ENCODE measurements around the gene NDUFS7.
"Not testable (repeated sequence)": the region's sequence is repeated elsewhere in the genome, so short reads cannot be mapped to it uniquely, and the experiment has no call there.

The NDUFS7 gene

GRCh38 chr19:1429750-1430149 is 46.0 kb downstream of the NDUFS7 start:
- Mint-ChIP-seq H3K36me3 (ENCODE audit: low read depth) (peaks cover 100% of the 10 kb centered on the region), H3K27me3 (no peaks in the 10 kb centered on the region), H3K27ac (no peak overlapping the region), H3K4me1 (ENCODE audit: low read depth) (peaks cover 5% of the 10 kb centered on the region), H3K9me3 (no peaks in the 10 kb centered on the region), H3K4me3 (no peak overlapping the region)
- intact Hi-C loops (cut with micrococcal nuclease), result no loop called here

GRCh38 chr19:1430246-1430645 is 46.5 kb downstream of the NDUFS7 start:
- H3K27ac Mint-ChIP-seq, result no peak overlapping the region
- H3K4me3 Mint-ChIP-seq, result no peak overlapping the region
- H3K4me1 Mint-ChIP-seq (ENCODE audit: low read depth), result peaks cover 8% of the 10 kb centered on the region
- no peaks in the 10 kb centered on the region for H3K27me3 Mint-ChIP-seq
- H3K36me3 Mint-ChIP-seq (ENCODE audit: low read depth), result peaks cover 100% of the 10 kb centered on the region
- no peaks in the 10 kb centered on the region for H3K9me3 Mint-ChIP-seq
- intact Hi-C loops (cut with micrococcal nuclease), result no loop called here

- Mint-ChIP-seq H3K27ac (peak overlapping the region; percentile 25), H3K4me1 (ENCODE audit: low read depth) (peaks cover 19% of the 10 kb centered on the region), H3K4me3 (no peak overlapping the region), H3K27me3 (no peaks in the 10 kb centered on the region), H3K9me3 (no peaks in the 10 kb centered on the region), H3K36me3 (ENCODE audit: low read depth) (peaks cover 91% of the 10 kb centered on the region)
- intact Hi-C loops (cut with micrococcal nuclease), result no loop called here
Measured at GRCh38 chr19:1431759-1432506, 48.2 kb downstream of the NDUFS7 start.

GRCh38 chr19:1432507-1432887 is 48.8 kb downstream of the NDUFS7 start:
- no peaks in the 10 kb centered on the region for H3K9me3 Mint-ChIP-seq
- peak overlapping the region; percentile 25 for H3K27ac Mint-ChIP-seq
- H3K4me3 Mint-ChIP-seq, result no peak overlapping the region
- H3K36me3 Mint-ChIP-seq (ENCODE audit: low read depth), result peaks cover 85% of the 10 kb centered on the region
- peaks cover 19% of the 10 kb centered on the region for H3K4me1 Mint-ChIP-seq (ENCODE audit: low read depth)
- H3K27me3 Mint-ChIP-seq, result no peaks in the 10 kb centered on the region
- intact Hi-C loops (cut with micrococcal nuclease), result no loop called here

- Mint-ChIP-seq H3K4me1 (ENCODE audit: low read depth) (peaks cover 23% of the 10 kb centered on the region), H3K27me3 (no peaks in the 10 kb centered on the region), H3K4me3 (no peak overlapping the region), H3K36me3 (ENCODE audit: low read depth) (peaks cover 80% of the 10 kb centered on the region), H3K27ac (no peak overlapping the region), H3K9me3 (no peaks in the 10 kb centered on the region)
- intact Hi-C loops (cut with micrococcal nuclease), result no loop called here
Measured at GRCh38 chr19:1433119-1434039, 49.7 kb downstream of the NDUFS7 start.

- intact Hi-C loops (cut with micrococcal nuclease), result no loop called here
- Mint-ChIP-seq H3K4me1 (ENCODE audit: low read depth) (peaks cover 23% of the 10 kb centered on the region), H3K4me3 (no peak overlapping the region), H3K9me3 (no peaks in the 10 kb centered on the region), H3K36me3 (ENCODE audit: low read depth) (peaks cover 78% of the 10 kb centered on the region), H3K27me3 (no peaks in the 10 kb centered on the region), H3K27ac (no peak overlapping the region)
Measured at GRCh38 chr19:1434040-1434366, 50.3 kb downstream of the NDUFS7 start.

GRCh38 chr19:1434577-1435060 is 50.9 kb downstream of the NDUFS7 start:
- Mint-ChIP-seq H3K4me3 (no peak overlapping the region), H3K4me1 (ENCODE audit: low read depth) (peaks cover 27% of the 10 kb centered on the region), H3K27me3 (no peaks in the 10 kb centered on the region), H3K36me3 (ENCODE audit: low read depth) (peaks cover 77% of the 10 kb centered on the region), H3K9me3 (no peaks in the 10 kb centered on the region), H3K27ac (no peak overlapping the region)
- intact Hi-C loops (cut with micrococcal nuclease), result no loop called here

- peaks cover 36% of the 10 kb centered on the region for H3K4me1 Mint-ChIP-seq (ENCODE audit: low read depth)
- intact Hi-C loops (cut with micrococcal nuclease), result no loop called here
- H3K4me3 Mint-ChIP-seq, result no peak overlapping the region
- no peaks in the 10 kb centered on the region for H3K27me3 Mint-ChIP-seq
- peaks cover 77% of the 10 kb centered on the region for H3K36me3 Mint-ChIP-seq (ENCODE audit: low read depth)
- no peaks in the 10 kb centered on the region for H3K9me3 Mint-ChIP-seq
- H3K27ac Mint-ChIP-seq, result peak overlapping the region; percentile 39
Measured at GRCh38 chr19:1435378-1435989, 51.8 kb downstream of the NDUFS7 start.

- intact Hi-C loops (cut with micrococcal nuclease), result no loop called here
- H3K36me3 Mint-ChIP-seq (ENCODE audit: low read depth), result peaks cover 77% of the 10 kb centered on the region
- H3K4me3 Mint-ChIP-seq, result no peak overlapping the region
- peaks cover 50% of the 10 kb centered on the region for H3K4me1 Mint-ChIP-seq (ENCODE audit: low read depth)
- H3K27me3 Mint-ChIP-seq, result no peaks in the 10 kb centered on the region
- peak overlapping the region; percentile 98 for H3K27ac Mint-ChIP-seq
- H3K9me3 Mint-ChIP-seq, result no peaks in the 10 kb centered on the region
Measured at GRCh38 chr19:1437609-1438008, 53.9 kb downstream of the NDUFS7 start.

GRCh38 chr19:1438035-1438932 is 54.6 kb downstream of the NDUFS7 start, which contains the start of gene RPS15:
Gene RPS15, plus strand, starts transcription at chr19:1438396. Its CDS starts 30 bp downstream, at chr19:1438426.
- Mint-ChIP-seq H3K4me3 (peak within 1 kb of the TSS; percentile 100), H3K4me1 (ENCODE audit: low read depth) (peaks cover 53% of the 10 kb centered on the region), H3K27ac (peak within 1 kb of the TSS; percentile 98), H3K36me3 (ENCODE audit: low read depth) (peaks cover 75% of the 10 kb centered on the region), H3K9me3 (no peaks in the 10 kb centered on the region), H3K27me3 (no peaks in the 10 kb centered on the region)
- intact Hi-C loops (cut with micrococcal nuclease), result no loop called here

- Mint-ChIP-seq H3K27me3 (no peaks in the 10 kb centered on the region), H3K27ac (peak overlapping the region; percentile 98), H3K36me3 (ENCODE audit: low read depth) (peaks cover 68% of the 10 kb centered on the region), H3K4me1 (ENCODE audit: low read depth) (peaks cover 57% of the 10 kb centered on the region), H3K9me3 (no peaks in the 10 kb centered on the region), H3K4me3 (peak overlapping the region; percentile 100)
- intact Hi-C loops (cut with micrococcal nuclease), result no loop called here
Measured at GRCh38 chr19:1438933-1439354, 55.2 kb downstream of the NDUFS7 start.

GRCh38 chr19:1439525-1440417 is 56.1 kb downstream of the NDUFS7 start:
- H3K9me3 Mint-ChIP-seq; H3K27me3 Mint-ChIP-seq; intact Hi-C loops (cut with micrococcal nuclease): not testable (repeated sequence)
- H3K36me3 Mint-ChIP-seq (ENCODE audit: low read depth), result peaks cover 60% of the 10 kb centered on the region
- H3K4me1 Mint-ChIP-seq (ENCODE audit: low read depth), result peaks cover 63% of the 10 kb centered on the region
- H3K27ac Mint-ChIP-seq, result peak overlapping the region; percentile 98
- H3K4me3 Mint-ChIP-seq, result peak overlapping the region; percentile 100

All from dendritic cell treated with granulocyte-macrophage colony-stimulating factor and Interleukin-4, amounts not matched to agents 40 ng/mL and 50 ng/mL, for 4 days (primary cell).